H9 (cell line): ENCODE measurements around the gene CLIC1. TPM values are rescaled to one million over a fixed set of nuclear protein-coding genes. Genes with fewer than 3 reads are reported as not detected.

ENCODE experiments used
- DNase-seq: peaks from one replicate; pipeline ENCODE4 v3.0.0-alpha.2; 2017
- H2AFZ ChIP-seq: one replicate; pipeline ENCODE4 v1.6.1; 2013; ENCODE audit warnings: mild to moderate bottlenecking, low read length, control low read depth, moderate library complexity
- H2AK5ac ChIP-seq: 2 replicates; pipeline ENCODE4 v1.6.1; 2013; ENCODE audit warnings: low read length, control low read depth, mixed read lengths; ENCODE audit not compliant: insufficient read length
- H2BK120ac ChIP-seq: one replicate; pipeline ENCODE4 v1.6.1; 2013; ENCODE audit warnings: low read depth, mild to moderate bottlenecking, low read length, control low read depth, inconsistent platforms; ENCODE audit not compliant: poor library complexity, severe bottlenecking
- H2BK12ac ChIP-seq: 2 replicates; pipeline ENCODE4 v1.6.1; 2013; ENCODE audit warnings: low read length, control low read depth, mixed read lengths, low read depth; ENCODE audit not compliant: insufficient read length
- H2BK15ac ChIP-seq: 2 replicates; pipeline ENCODE4 v1.6.1; 2013; ENCODE audit warnings: low read depth, low read length, control low read depth
- H2BK20ac ChIP-seq: one replicate; pipeline ENCODE4 v1.6.1; 2013; ENCODE audit warnings: low read depth, mild to moderate bottlenecking, low read length, control low read depth, inconsistent platforms; ENCODE audit not compliant: poor library complexity, severe bottlenecking
- H2BK5ac ChIP-seq: 2 replicates; pipeline ENCODE4 v1.6.1; 2013; ENCODE audit warnings: low read length, control low read depth, mixed read lengths; ENCODE audit not compliant: insufficient read length
- H3K14ac ChIP-seq: 2 replicates; pipeline ENCODE4 v1.6.1; 2013; ENCODE audit warnings: low read length, control low read depth; ENCODE audit not compliant: insufficient read depth
- H3K18ac ChIP-seq: 2 replicates; pipeline ENCODE4 v1.6.1; 2013; ENCODE audit warnings: low read depth, mild to moderate bottlenecking, mixed read lengths, low read length, control low read depth; ENCODE audit not compliant: insufficient read length
- H3K23ac ChIP-seq: 2 replicates; pipeline ENCODE4 v1.6.1; 2013; ENCODE audit warnings: low read length, control low read depth, mixed read lengths, low read depth; ENCODE audit not compliant: insufficient read length
- H3K23me2 ChIP-seq: 2 replicates; pipeline ENCODE4 v1.6.1; 2013; ENCODE audit warnings: low read depth, mild to moderate bottlenecking, mixed read lengths, low read length, control low read depth; ENCODE audit not compliant: insufficient read length, poor library complexity, severe bottlenecking
- H3K27ac ChIP-seq: 2 replicates; pipeline ENCODE4 v1.5.1; 2013; ENCODE audit warnings: low read length, control low read depth, mixed read lengths, low read depth; ENCODE audit not compliant: insufficient read length
- H3K27me3 ChIP-seq: 2 replicates; pipeline ENCODE4 v1.6.1; 2013; ENCODE audit warnings: low read length, control low read depth, inconsistent platforms; ENCODE audit not compliant: insufficient read depth
- H3K4ac ChIP-seq: 2 replicates; pipeline ENCODE4 v1.6.1; 2013; ENCODE audit warnings: low read depth, mild to moderate bottlenecking, control low read depth, inconsistent platforms, low read length, moderate library complexity
- H3K4me1 ChIP-seq: 2 replicates; pipeline ENCODE4 v1.6.1; 2013; ENCODE audit warnings: low read length, control low read depth, inconsistent platforms; ENCODE audit not compliant: insufficient read depth
- H3K4me2 ChIP-seq: 2 replicates; pipeline ENCODE4 v1.6.1; 2013; ENCODE audit warnings: low read length, control low read depth, mixed read lengths; ENCODE audit not compliant: insufficient read length, insufficient read depth
- H3K56ac ChIP-seq: 2 replicates; pipeline ENCODE4 v1.6.1; 2013; ENCODE audit warnings: low read depth, mild to moderate bottlenecking, mixed read lengths, low read length, control low read depth; ENCODE audit not compliant: insufficient read length
- H3K79me1 ChIP-seq: 2 replicates; pipeline ENCODE4 v1.6.1; 2013; ENCODE audit warnings: low read depth, mild to moderate bottlenecking, moderate library complexity, low read length, control low read depth, inconsistent platforms; ENCODE audit not compliant: insufficient read depth, poor library complexity, severe bottlenecking
- H3K79me2 ChIP-seq: 2 replicates; pipeline ENCODE4 v1.6.1; 2013; ENCODE audit warnings: low read length, control low read depth, inconsistent platforms; ENCODE audit not compliant: insufficient read depth
- H3K9ac ChIP-seq: 2 replicates; pipeline ENCODE4 v1.6.1; 2013; ENCODE audit warnings: low read length, control low read depth, mixed read lengths; ENCODE audit not compliant: insufficient read length; ENCODE audit errors: extremely low read depth
- H3K9me3 ChIP-seq: one replicate; pipeline ENCODE4 v1.6.1; 2013; ENCODE audit warnings: low read depth, low read length, inconsistent platforms; ENCODE audit not compliant: control insufficient read depth
- H3T11ph ChIP-seq: one replicate; pipeline ENCODE4 v1.6.1; 2013; ENCODE audit warnings: mild to moderate bottlenecking, low read length, control low read depth, inconsistent platforms
- H4K20me1 ChIP-seq: one replicate; pipeline ENCODE4 v1.6.1; 2013; ENCODE audit not compliant: control insufficient read depth, insufficient read length, insufficient read depth
- H4K5ac ChIP-seq: 2 replicates; pipeline ENCODE4 v1.6.1; 2013; ENCODE audit warnings: low read depth, mild to moderate bottlenecking, mixed read lengths, low read length, control low read depth; ENCODE audit not compliant: insufficient read length
- H4K8ac ChIP-seq: replicated peaks from 2 replicates; pipeline ENCODE4 v1.6.1; 2013; ENCODE audit warnings: low read length, control low read depth, mixed read lengths, low read depth; ENCODE audit not compliant: insufficient read length
- H4K91ac ChIP-seq: 2 replicates; pipeline ENCODE4 v1.6.1; 2013; ENCODE audit warnings: low read depth, mild to moderate bottlenecking, moderate library complexity, mixed read lengths, low read length, control low read depth; ENCODE audit not compliant: insufficient read length
- H3K27ac Mint-ChIP-seq, 3 experiments: 2 replicates in 2 of 3; 3 replicates in 1 of 3; pipeline ENCODE4 v1.8.0; 2020 to 2021; ENCODE audit warnings: mixed read lengths in 3 of 3, mild to moderate bottlenecking in 1 of 3, moderate library complexity in 1 of 3
- H3K27me3 Mint-ChIP-seq: 2 replicates; pipeline ENCODE4 v1.8.0; 2021; ENCODE audit warnings: low read depth, mild to moderate bottlenecking, moderate library complexity, mixed read lengths
- H3K36me3 Mint-ChIP-seq, 3 experiments: 2 replicates in 2 of 3; 3 replicates in 1 of 3; pipeline ENCODE4 v1.8.0; 2020 to 2021; ENCODE audit warnings: low read depth in 3 of 3, mixed read lengths in 3 of 3; ENCODE audit not compliant: insufficient read depth in 1 of 3
- H3K4me1 Mint-ChIP-seq, 2 experiments: 2 replicates each; pipeline ENCODE4 v1.8.0; 2020; ENCODE audit warnings: mixed read lengths in 2 of 2
- H3K4me3 Mint-ChIP-seq, 2 experiments: 2 replicates in 1 of 2; 3 replicates in 1 of 2; pipeline ENCODE4 v1.8.0; 2020 to 2021; ENCODE audit warnings: mild to moderate bottlenecking in 2 of 2, mixed read lengths in 2 of 2, moderate library complexity in 1 of 2
- H3K9me3 Mint-ChIP-seq, 2 experiments: 2 replicates in 1 of 2; 3 replicates in 1 of 2; pipeline ENCODE4 v1.8.0; 2020; ENCODE audit warnings: mild to moderate bottlenecking in 2 of 2, mixed read lengths in 2 of 2, moderate library complexity in 1 of 2
- CTCF ChIP-seq: fragments of 200-600 bp; sonication (generic); conservative IDR thresholded peaks from 3 replicates; pipeline ENCODE4 v1.8.0; 2021; ENCODE audit warnings: antibody characterized with exemption, mild to moderate bottlenecking
- WGBS: extraction: QIAGEN DNeasy Blood & Tissue Kit; methylation state at CpG from one replicate; pipeline ENCODE4 v1.1.7; 2013; ENCODE audit warnings: missing lambda C conversion rate, low lambda C conversion rate, mixed read lengths; ENCODE audit not compliant: insufficient read length; ENCODE audit errors: extremely low coverage; 5-methylcytosine and 5-hydroxymethylcytosine counted together
- total RNA-seq: library from RNA; stranded (reverse); gene quantifications from 2 replicates; pipeline ENCODE4 v1.2.1, GENCODE V29; 2021

Gene CLIC1
- total RNA-seq, 1 experiment from 2014 or later, result 265 TPM

GRCh38 chr6:31715022-31715958 lies 21.0 kb downstream of the CLIC1 start, which contains the start of gene LY6G6D:
TSS of gene LY6G6D (plus strand) at chr6:31715348. CDS start at chr6:31715356, 8 bp downstream.
- Mint-ChIP-seq H3K27ac (peak within 1 kb of the TSS; percentile 81 to 95 (median 81)), H3K36me3 (no peaks in the 10 kb centered on the region), H3K9me3 (no peaks in the 10 kb centered on the region), H3K4me3 (peak within 1 kb of the TSS in 1 of 2 experiments; percentile 60; a peak in 3 of 5 replicates), H3K4me1 (peaks cover 50 to 63% of the 10 kb centered on the region in 2 experiments), H3K27me3 (peaks cover 8% of the 10 kb centered on the region)
- H2AK5ac ChIP-seq, result no peak within 1 kb of the TSS
- no peak for TF ChIP-seq CTCF
- no peak within 1 kb of the TSS for H3T11ph ChIP-seq
- no peak within 1 kb of the TSS for H4K91ac ChIP-seq
- no peaks in the 10 kb centered on the region for H3K79me2 ChIP-seq
- no CpG with 5 or more reads among the region's 16 CpGs for WGBS
- no peak within 1 kb of the TSS for H2BK5ac ChIP-seq
- no peak within 1 kb of the TSS for H3K23ac ChIP-seq
- no peak within 1 kb of the TSS for H3K18ac ChIP-seq
- H4K5ac ChIP-seq, result no peak within 1 kb of the TSS
- no peak within 1 kb of the TSS for H2BK12ac ChIP-seq
- H3K4me2 ChIP-seq, result no peak within 1 kb of the TSS
- H3K56ac ChIP-seq, result no peak within 1 kb of the TSS
- H3K23me2 ChIP-seq, result no peaks in the 10 kb centered on the region
- peak; percentile 44 for DNase-seq
- peaks cover 10% of the 10 kb centered on the region; the same call in 1 of the 2 replicates for H3K4me1 ChIP-seq
- H3K9ac ChIP-seq, result no peak within 1 kb of the TSS
- H3K27me3 ChIP-seq, result no peaks in the 10 kb centered on the region
- no peak within 1 kb of the TSS for H2BK20ac ChIP-seq
- H3K79me1 ChIP-seq, result no peaks in the 10 kb centered on the region
- H3K9me3 ChIP-seq, result no peaks in the 10 kb centered on the region
- H3K4ac ChIP-seq, result no peak within 1 kb of the TSS
- H4K20me1 ChIP-seq, result no peaks in the 10 kb centered on the region
- H2AFZ ChIP-seq, result no peak within 1 kb of the TSS
- no peak within 1 kb of the TSS for H4K8ac ChIP-seq
- H2BK120ac ChIP-seq, result no peak within 1 kb of the TSS
- H3K27ac ChIP-seq, result no peak within 1 kb of the TSS
- no peak within 1 kb of the TSS for H3K14ac ChIP-seq
- H2BK15ac ChIP-seq, result no peak within 1 kb of the TSS
